HG03571 (cell line): Measurements from ENCODE around the gene TTC6.

Experiments used
- ATAC-seq: cut with Tn5 transposase; IDR thresholded peaks from one replicate; pipeline ENCODE4 v1.9.1; 2021; ENCODE audit not compliant: unreplicated experiment

Gene TTC6

DNA sequence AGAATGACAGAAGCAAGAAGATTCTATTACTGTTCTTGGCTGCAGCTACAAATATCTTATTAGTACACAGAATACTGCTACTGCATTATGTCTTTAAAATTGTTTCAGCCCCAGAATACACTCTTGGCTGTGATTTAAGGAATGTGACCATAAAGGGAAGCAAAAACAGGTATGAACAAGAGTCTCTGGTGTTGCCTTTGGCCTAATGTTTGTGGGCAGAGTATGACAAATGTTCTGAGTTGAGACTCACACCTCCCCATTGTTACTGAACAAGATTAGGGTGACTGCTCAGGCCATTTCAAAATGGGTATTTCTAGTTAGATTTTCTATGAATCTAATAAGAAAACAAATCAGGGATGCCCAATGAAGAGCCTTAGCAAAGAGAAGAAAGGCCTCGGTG is 28.5 kb downstream of the TTC6 start:
- ATAC-seq, result no peak

GRCh38 chr14:37625597-37626595 is 30.5 kb downstream of the TTC6 start:
- no peak for ATAC-seq

DNA sequence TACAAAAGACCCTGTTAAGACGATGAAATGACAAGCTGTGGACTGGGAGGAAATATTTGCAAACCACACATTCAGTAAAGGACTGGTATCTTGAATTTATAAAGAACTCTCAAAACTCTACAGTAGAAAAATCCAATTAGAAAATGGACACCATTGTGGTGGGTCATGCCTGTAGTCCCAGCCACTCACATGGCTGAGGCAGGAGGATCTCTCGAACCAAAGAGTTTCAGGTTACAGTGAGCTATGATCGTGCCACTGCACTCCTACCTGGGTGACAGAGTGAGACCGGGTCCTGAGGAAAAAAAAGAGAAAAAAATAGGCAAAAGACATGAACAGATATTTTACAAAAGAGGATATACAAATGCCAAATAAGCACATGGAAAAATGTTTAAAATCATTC is 41.9 kb downstream of the TTC6 start:
- no peak for ATAC-seq

DNA sequence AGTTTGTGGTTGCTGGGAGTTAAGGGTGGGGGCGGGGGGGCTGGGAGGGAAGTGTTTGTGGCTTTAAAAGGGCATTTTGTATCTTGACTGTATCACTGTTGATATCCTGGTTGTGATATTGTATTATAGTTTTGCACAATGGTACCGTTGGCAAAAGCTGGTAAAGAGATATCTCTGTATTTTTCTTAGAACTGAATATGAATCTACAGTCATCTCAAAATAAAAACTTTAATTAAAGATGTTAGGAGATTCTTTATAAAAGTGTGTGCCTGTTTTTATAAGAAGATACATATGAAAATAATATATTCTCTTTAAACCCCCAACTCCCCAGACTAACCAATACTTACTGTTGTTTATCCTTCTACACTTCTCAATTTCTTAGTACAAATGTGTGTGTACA is 43.2 kb downstream of the TTC6 start:
- ATAC-seq, result no peak

DNA sequence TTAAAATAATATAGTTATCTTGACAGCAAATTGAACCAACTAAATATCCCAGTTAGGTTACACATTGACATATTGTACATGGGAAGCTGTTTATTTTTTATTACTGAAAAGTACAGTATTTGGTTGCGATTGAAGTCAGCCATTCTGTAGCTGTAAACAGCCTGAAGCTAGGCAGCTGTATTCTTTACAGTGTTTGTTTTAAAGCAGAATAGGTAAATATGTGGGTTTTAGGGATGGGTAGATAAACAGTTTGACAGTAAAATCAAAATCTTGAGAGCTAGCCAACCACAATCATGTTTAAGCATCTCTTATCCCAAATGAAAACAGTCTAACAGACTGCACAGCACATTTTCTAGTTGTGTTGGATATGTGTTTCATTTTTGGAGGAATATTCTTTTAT is 45.7 kb downstream of the TTC6 start:
- ATAC-seq, result no peak

DNA sequence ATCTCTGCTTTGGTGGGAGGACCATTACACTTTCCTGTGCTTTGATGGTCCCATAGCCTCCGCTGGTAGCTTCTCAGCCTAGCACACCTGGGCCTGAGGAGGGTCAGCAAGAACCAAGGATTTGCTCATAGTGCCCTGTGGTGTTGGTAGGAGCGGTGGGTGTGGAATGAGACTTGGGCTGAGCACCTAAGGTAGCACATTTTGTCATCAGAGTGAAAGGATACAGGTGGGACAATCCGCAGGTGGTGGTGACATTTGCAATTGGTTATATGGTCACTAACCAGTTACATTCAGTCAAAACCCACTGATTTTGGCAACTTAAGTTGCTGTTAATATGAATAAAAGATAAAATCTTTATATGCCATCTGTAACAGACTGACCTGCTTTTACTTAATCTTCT is 46.7 kb downstream of the TTC6 start:
- no peak for ATAC-seq

GRCh38 chr14:37643701-37644100 is 48.3 kb downstream of the TTC6 start:
- ATAC-seq, result no peak
